WTC11 (cell line): ENCODE results near the gene ZFP92. TPM values are rescaled to one million over a fixed set of nuclear protein-coding genes. Genes with fewer than 3 reads are reported as not detected.

ENCODE experiments used
- ATAC-seq: fragments of 200-7000 bp; cut with Tn5 transposase; 2 replicates; pipeline ENCODE4 v1.10.0; 2021; ENCODE audit warnings: mild to moderate bottlenecking, moderate library complexity
- CTCF ChIA-PET: fragments of 300-600 bp; sonication (Branson Sonifier 250); formaldehyde crosslinking; loops from one replicate; lab custom pipeline; 2021; ENCODE audit warnings: antibody characterized with exemption; lab: Charles Lee
- POLR2A ChIA-PET: fragments of 350-600 bp; sonication (Branson Sonifier 250); formaldehyde crosslinking; loops from one replicate; lab custom pipeline; 2021; ENCODE audit warnings: antibody characterized with exemption; lab: Charles Lee
- DNase-seq: peaks from one replicate; pipeline ENCODE4 v3.0.0; 2021; ENCODE audit warnings: low spot score
- H3K27ac Mint-ChIP-seq: 2 replicates; pipeline ENCODE4 v1.8.0; 2021; ENCODE audit warnings: mixed read lengths
- H3K27me3 Mint-ChIP-seq: 2 replicates; pipeline ENCODE4 v1.8.0; 2021; ENCODE audit warnings: low read depth, mild to moderate bottlenecking, moderate library complexity, mixed read lengths
- H3K36me3 Mint-ChIP-seq: 2 replicates; pipeline ENCODE4 v1.8.0; 2021; ENCODE audit warnings: mixed read lengths
- H3K4me1 Mint-ChIP-seq: 2 replicates; pipeline ENCODE4 v1.8.0; 2022; ENCODE audit warnings: mixed read lengths
- H3K4me3 Mint-ChIP-seq: 2 replicates; pipeline ENCODE4 v1.8.0; 2021; ENCODE audit warnings: mild to moderate bottlenecking, moderate library complexity, mixed read lengths
- H3K9me3 Mint-ChIP-seq: 2 replicates; pipeline ENCODE4 v1.8.0; 2021; ENCODE audit warnings: mixed read lengths
- ARID4B ChIP-seq: sonication (generic); formaldehyde crosslinking; IDR thresholded peaks from 2 replicates; pipeline ENCODE4 v1.8.0; 2023; ENCODE audit warnings: missing genetic modification reagents, mild to moderate bottlenecking, borderline replicate concordance
- ATF2 ChIP-seq: sonication (generic); formaldehyde crosslinking; IDR thresholded peaks from 2 replicates; pipeline ENCODE4 v1.8.1; 2022; ENCODE audit warnings: low read depth, missing genetic modification reagents, borderline replicate concordance
- CREM ChIP-seq: sonication (generic); formaldehyde crosslinking; IDR thresholded peaks from 2 replicates; pipeline ENCODE4 v1.8.1; 2022; ENCODE audit warnings: mild to moderate bottlenecking, missing genetic modification reagents, moderate library complexity
- E2F1 ChIP-seq: sonication (generic); formaldehyde crosslinking; IDR thresholded peaks from 2 replicates; pipeline ENCODE4 v1.8.0; 2022; ENCODE audit warnings: mild to moderate bottlenecking, missing genetic modification reagents
- EMX1 ChIP-seq: fragments of 250-450 bp; sonication (Bioruptor Pico); IDR thresholded peaks from 2 replicates; pipeline ENCODE4 v1.8.0; 2021; ENCODE audit warnings: mild to moderate bottlenecking
- ZBTB21 ChIP-seq: sonication (generic); formaldehyde crosslinking; IDR thresholded peaks from 2 replicates; pipeline ENCODE4 v1.8.1; 2023; ENCODE audit warnings: mild to moderate bottlenecking, missing genetic modification reagents, borderline replicate concordance
- ZMAT4 ChIP-seq: fragments of 250-450 bp; sonication (Bioruptor Pico); IDR thresholded peaks from 2 replicates; pipeline ENCODE4 v1.9.0; 2021; ENCODE audit warnings: mild to moderate bottlenecking
- ZNF317 ChIP-seq: sonication (generic); formaldehyde crosslinking; IDR thresholded peaks from 2 replicates; pipeline ENCODE4 v1.8.1; 2023; ENCODE audit warnings: low read depth, mild to moderate bottlenecking, moderate library complexity, missing genetic modification reagents, borderline replicate concordance
- total RNA-seq: library from RNA; stranded (reverse); gene quantifications from 3 replicates; pipeline ENCODE4 v1.2.3, GENCODE V29; 2021
- TF ChIP-seq, protein P1 (sequence below): sonication (generic); formaldehyde crosslinking; conservative IDR thresholded peaks from 2 replicates; pipeline ENCODE4 v1.8.1; 2022; ENCODE audit warnings: mild to moderate bottlenecking, missing genetic modification reagents
- TF ChIP-seq, protein P2 (sequence below): fragments of 250-450 bp; sonication (Bioruptor Pico); IDR thresholded peaks from 2 replicates; pipeline ENCODE4 v1.8.0; 2021; ENCODE audit warnings: mild to moderate bottlenecking
- TF ChIP-seq, protein P3 (sequence below): fragments of 250-450 bp; sonication (Bioruptor Pico); conservative IDR thresholded peaks from 2 replicates; pipeline ENCODE4 v1.9.0; 2021; ENCODE audit warnings: mild to moderate bottlenecking

Gene ZFP92
- total RNA-seq, 1 experiment from 2014 or later: 0.31 TPM

DNA sequence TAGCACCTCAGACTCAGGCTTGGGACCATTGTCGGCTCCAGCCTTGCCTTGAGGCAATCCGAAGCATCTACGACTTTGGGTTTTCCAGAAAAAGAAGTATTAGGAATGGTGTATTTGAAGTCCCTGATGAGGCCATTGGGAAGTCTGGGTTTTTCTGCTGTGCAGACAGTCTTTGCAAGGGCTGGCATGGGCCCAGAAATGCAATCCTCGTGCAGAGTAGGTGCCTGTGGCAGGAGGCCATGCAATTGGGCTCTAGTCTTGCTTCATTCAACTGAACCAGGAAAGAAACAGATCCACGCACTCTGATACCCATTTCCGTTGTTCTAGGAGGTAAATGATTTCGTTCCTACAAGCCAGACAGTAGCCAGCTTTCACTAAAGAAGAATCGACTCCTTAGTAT is 12.4 kb downstream of the ZFP92 start:
- CTCF ChIA-PET: no interaction called here
- no peaks in the 10 kb centered on the region; the same call in 1 of the 2 replicates for H3K27me3 Mint-ChIP-seq
- H3K9me3 Mint-ChIP-seq: no peaks in the 10 kb centered on the region; the same call in none of the 2 replicates
- no peak overlapping the region for H3K27ac Mint-ChIP-seq
- DNase-seq: no peak
- POLR2A ChIA-PET: interaction anchor here (0.8 kb wide), 1 partner anchor 48 kb away, joined by 4 read pairs; no protein-coding TSS in a partner anchor
- TF ChIP-seq ZNF317 (CRISPR knock-in tag) (no peak), CREM (CRISPR knock-in tag) (no peak)
- TF ChIP-seq, protein P1, sequence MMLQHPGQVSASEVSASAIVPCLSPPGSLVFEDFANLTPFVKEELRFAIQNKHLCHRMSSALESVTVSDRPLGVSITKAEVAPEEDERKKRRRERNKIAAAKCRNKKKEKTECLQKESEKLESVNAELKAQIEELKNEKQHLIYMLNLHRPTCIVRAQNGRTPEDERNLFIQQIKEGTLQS (CRISPR knock-in tag): no peak
- TF ChIP-seq, all 79 proteins: peak for 0
- no peaks in the 10 kb centered on the region for H3K36me3 Mint-ChIP-seq
- H3K4me1 Mint-ChIP-seq: no peaks in the 10 kb centered on the region
- no peak for ATAC-seq
- no peak overlapping the region for H3K4me3 Mint-ChIP-seq

GRCh38 chrX:153426204-153426603 is 14.9 kb downstream of the ZFP92 start:
- ChIA-PET POLR2A (no interaction called here), CTCF (no interaction called here)
- no peak for TF ChIP-seq ZBTB21 (CRISPR knock-in tag)
- TF ChIP-seq, protein P2, sequence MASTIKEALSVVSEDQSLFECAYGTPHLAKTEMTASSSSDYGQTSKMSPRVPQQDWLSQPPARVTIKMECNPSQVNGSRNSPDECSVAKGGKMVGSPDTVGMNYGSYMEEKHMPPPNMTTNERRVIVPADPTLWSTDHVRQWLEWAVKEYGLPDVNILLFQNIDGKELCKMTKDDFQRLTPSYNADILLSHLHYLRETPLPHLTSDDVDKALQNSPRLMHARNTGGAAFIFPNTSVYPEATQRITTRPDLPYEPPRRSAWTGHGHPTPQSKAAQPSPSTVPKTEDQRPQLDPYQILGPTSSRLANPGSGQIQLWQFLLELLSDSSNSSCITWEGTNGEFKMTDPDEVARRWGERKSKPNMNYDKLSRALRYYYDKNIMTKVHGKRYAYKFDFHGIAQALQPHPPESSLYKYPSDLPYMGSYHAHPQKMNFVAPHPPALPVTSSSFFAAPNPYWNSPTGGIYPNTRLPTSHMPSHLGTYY: no peak
- TF ChIP-seq ATF2: no peak
- Mint-ChIP-seq H3K27ac (no peak overlapping the region), H3K4me3 (no peak overlapping the region), H3K27me3 (no peaks in the 10 kb centered on the region; the same call in 1 of the 2 replicates), H3K36me3 (no peaks in the 10 kb centered on the region), H3K4me1 (no peaks in the 10 kb centered on the region), H3K9me3 (peaks cover 9% of the 10 kb centered on the region)
- ATAC-seq (no peak), DNase-seq (no peak)

- ChIA-PET POLR2A (no interaction called here), CTCF (interaction anchor here (0.8 kb wide), 1 partner anchor 77 kb away, joined by 3 read pairs; no protein-coding TSS in a partner anchor)
- no peak overlapping the region for H3K4me3 Mint-ChIP-seq
- ATAC-seq: no peak
- no peaks in the 10 kb centered on the region; the same call in 1 of the 2 replicates for H3K27me3 Mint-ChIP-seq
- no peak for DNase-seq
- no peaks in the 10 kb centered on the region for H3K36me3 Mint-ChIP-seq
- TF ChIP-seq, protein P1 (CRISPR knock-in tag): no peak
- TF ChIP-seq, protein P3, sequence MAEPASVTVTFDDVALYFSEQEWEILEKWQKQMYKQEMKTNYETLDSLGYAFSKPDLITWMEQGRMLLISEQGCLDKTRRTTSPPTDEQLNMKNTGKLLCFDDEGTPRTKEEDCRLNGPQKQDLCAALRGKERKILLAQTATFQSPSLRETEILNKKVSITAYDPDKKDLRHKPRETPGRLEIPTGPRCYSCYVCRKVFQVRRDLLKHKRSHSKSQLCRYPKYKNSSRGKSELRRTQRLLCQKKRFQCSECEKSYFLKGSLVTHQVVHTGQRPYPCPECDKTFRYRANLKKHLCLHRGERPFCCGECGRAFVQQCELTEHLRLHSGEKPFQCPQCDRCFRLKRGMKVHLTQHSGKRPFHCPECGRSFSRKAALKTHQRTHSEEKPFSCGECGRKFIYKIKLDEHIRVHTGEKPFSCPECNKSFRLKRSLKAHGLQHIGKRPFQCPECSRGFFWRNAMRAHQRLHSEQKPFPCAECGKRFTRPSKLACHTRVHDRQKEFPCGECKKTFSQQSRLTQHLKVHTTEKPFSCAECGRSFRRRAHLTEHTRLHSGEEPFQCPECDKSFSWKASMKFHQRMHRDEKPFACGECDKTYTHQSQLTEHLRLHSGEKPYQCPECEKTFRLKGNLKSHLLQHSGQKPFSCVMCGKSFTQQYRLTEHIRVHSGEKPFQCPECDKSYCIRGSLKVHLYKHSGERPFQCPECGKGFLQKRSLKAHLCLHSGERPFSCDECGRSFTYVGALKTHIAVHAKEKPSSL (CRISPR knock-in tag): no peak
- TF ChIP-seq EMX1 (CRISPR knock-in tag) (no peak), ZMAT4 (CRISPR knock-in tag) (no peak), E2F1 (CRISPR knock-in tag) (no peak), ARID4B (no peak)
- no peak overlapping the region for H3K27ac Mint-ChIP-seq
- no peaks in the 10 kb centered on the region for H3K4me1 Mint-ChIP-seq
- H3K9me3 Mint-ChIP-seq: peaks cover 9% of the 10 kb centered on the region
These were observed 19.5 kb downstream of the ZFP92 start for GRCh38 chrX:153430796-153431195.
